Measurements from ENCODE around the gene RBBP8NL.

- no peak for TF ChIP-seq CTCF (conservative IDR thresholded peaks at IDR 0.05 in 1 of 2, IDR thresholded peaks at IDR 0.05 in 1 of 2; ENCODE audit: extremely low read depth in 1 of 2, insufficient read depth in 1 of 2, low read depth in 1 of 2, low read length in 2 of 2)
- TF ChIP-seq EZH2 (IDR thresholded peaks at IDR 0.05; ENCODE audit: borderline replicate concordance, low read length): no peak
These were observed 40.0 kb downstream of the RBBP8NL start for GRCh38 chr20:62387219-62387913.

Measured in mammary epithelial cell (primary cell).